Keratinocyte (primary cell): Measurements from ENCODE around the gene TTC38.

Experiments
- CTCF ChIP-seq, 3 experiments: IDR thresholded peaks in 1 of 3; conservative IDR thresholded peaks in 1 of 3; optimal IDR thresholded peaks in 1 of 3; 2 replicates in 2 of 3; 3 replicates in 1 of 3; pipeline versions ENCODE3 to v1.5.1; 2011; ENCODE audit warnings: low read length in 3 of 3, mild to moderate bottlenecking in 3 of 3, moderate library complexity in 2 of 3, control low read depth in 1 of 3, inconsistent platforms in 1 of 3; ENCODE audit not compliant: insufficient read depth in 2 of 3; ENCODE audit errors: extremely low read depth in 1 of 3
- EZH2 ChIP-seq: IDR thresholded peaks from one replicate; pipeline ENCODE4 v1.6.1; 2012; ENCODE audit warnings: inconsistent platforms, mild to moderate bottlenecking, low read length, moderate library complexity

GRCh38 chr22:46299101-46299500 lies 31.3 kb downstream of the TTC38 start:
- TF ChIP-seq CTCF (optimal IDR thresholded peaks at IDR 0.05 in 1 of 3, IDR thresholded peaks at IDR 0.05 in 1 of 3, conservative IDR thresholded peaks at IDR 0.05 in 1 of 3; ENCODE audit: extremely low read depth in 1 of 3, insufficient read depth in 2 of 3, low read length in 3 of 3) (no peak), EZH2 (no peak)
